ENCODE measurements around the gene ROPN1L.

Gene ROPN1L

DNA sequence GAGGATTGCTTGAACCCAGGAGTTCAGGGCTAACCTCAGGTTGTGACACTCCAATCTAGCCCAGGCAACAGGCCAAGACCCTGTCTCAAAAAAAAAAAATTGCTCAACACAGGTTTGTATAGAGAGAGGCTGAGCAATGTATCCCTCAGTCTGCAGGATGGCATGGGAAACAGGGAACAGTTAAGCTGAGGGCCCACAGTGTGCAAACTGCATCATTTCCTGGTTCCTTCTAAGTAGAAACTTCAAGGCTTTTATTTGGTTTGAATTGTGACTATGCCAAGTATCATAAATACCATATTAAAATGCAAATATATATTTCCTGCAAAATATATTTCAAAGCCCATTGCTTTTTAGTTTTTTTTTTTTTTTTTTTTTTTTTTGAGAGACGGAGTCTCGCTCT lies 13.7 kb upstream of the ROPN1L start:
- no peak for DNase-seq (ENCODE audit: low read depth)

DNA sequence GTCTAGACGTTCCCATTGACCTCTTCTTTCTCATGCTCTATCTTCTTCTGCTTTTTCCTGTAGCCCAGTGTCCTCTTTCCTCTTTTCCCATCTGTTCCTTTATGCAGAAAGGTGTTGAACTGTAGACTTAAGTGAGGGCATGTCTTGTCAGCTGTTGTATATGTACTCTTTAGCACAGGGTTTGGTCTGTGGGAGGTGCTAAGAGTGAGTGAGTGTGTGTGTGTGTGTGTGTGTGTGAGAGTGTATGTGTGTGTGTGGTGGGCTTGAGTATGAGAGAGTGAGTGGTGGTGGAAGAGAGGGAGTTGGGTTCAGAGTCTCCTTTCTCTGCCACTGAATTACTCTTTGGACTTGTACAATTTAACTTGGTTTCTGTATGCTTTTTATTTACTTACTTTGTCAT lies 10.3 kb upstream of the ROPN1L start:
- no peak for DNase-seq (ENCODE audit: low read depth)

DNA sequence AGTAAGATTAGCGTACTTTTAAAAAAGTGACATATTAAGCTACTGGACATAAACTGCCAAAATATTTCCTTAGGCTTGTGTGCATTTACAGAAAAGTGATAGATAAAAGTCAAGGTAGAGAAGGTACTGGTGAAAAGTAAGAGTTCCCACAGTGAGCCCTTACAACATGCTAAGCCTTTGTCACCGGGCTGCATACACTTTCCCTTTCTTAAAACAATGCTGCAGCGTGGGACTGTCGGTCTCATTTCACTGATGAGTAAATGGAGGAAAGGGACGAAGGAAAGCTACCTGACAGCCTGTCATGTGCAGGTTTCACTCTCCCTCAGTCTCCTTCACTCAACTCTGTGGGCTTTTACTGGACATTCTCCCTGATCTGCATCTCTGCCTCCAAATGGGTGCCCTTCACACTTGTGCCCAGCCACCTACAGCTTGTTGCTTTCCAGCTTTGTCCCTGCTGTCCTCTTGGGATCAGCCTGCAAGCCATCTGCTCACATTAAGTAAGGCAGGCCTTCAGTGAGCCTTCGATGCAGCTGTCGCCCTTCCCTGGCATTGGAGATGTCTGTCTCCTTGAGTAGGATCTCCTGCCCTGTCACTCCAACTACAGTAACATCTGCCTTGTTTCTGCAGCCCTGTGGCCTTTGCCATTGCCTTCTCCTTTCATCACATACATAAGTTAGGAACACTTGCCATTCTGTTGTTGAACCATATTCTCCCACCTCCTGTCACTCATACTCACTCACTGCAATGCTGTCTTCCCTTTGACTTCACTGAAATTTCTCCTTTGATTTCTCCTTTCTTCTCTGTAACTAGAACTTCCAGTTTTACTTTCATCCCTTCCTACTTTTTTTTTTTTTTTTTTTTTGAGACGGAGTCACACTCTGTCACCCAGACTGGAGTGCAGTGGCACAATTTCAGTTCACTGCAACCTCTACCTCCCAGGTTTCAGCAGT lies 9.3 kb upstream of the ROPN1L start:
- no peak for DNase-seq (ENCODE audit: low read depth)

DNA sequence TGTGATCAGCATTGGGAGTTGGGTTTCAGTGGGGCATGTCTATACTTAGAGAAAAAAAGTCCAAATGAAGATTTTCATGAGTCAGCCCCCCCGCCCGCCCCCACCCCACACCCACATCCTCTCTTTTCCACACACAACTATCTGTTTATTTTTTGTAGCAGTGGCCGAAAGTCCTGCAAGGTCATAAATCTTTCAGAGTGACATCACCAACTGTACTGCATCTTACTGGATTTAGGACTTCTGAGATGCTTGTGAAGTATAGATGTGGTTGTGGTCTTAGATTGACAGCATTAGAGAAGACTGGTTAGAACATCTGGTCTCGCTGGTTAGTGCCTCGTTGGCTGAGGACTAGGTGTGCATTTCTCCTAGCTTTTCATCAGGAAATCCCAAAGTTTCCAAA lies 7.3 kb upstream of the ROPN1L start:
- DNase-seq (ENCODE audit: low read depth) = no peak

DNA sequence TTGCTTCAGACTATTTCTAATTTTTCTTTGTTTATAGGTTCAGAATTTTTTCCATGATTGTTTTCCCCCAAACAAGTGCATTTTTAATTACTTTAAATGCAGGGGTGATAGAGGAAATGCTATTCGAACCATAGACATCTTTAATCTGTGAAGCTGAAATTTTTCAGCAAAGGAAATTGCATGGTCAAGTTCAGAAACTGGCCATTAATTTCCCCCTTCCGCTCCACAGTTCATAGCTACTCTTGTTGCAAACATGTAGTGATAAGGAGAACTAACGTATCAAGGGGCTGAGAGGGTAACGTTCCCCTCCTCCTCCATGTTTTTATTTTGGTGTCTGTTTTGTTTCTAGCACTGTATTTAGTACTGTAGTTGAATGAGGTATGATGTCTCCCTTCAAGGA lies 3.4 kb upstream of the ROPN1L start:
- DNase-seq (ENCODE audit: low read depth) = no peak

DNA sequence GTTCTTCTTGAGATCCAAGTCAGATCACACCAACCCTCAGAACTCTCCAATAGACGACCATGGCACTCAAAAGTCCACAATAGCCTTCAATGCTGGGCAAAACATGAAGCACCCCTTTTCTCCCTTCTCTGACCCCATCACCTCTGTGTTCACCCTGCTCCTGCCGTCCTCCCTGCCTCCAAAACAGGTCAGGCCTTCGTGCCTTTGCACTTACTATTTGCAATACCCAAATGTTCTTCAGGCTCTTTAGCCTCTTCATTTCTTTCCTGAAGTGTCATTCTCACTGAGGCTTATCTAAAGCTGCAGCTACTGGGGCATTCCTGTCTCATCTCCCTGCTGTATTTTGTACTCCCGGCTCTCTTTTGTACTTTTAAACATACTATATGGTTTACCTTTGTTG lies 2.0 kb upstream of the ROPN1L start:
- no peak for DNase-seq (ENCODE audit: low read depth)

DNA sequence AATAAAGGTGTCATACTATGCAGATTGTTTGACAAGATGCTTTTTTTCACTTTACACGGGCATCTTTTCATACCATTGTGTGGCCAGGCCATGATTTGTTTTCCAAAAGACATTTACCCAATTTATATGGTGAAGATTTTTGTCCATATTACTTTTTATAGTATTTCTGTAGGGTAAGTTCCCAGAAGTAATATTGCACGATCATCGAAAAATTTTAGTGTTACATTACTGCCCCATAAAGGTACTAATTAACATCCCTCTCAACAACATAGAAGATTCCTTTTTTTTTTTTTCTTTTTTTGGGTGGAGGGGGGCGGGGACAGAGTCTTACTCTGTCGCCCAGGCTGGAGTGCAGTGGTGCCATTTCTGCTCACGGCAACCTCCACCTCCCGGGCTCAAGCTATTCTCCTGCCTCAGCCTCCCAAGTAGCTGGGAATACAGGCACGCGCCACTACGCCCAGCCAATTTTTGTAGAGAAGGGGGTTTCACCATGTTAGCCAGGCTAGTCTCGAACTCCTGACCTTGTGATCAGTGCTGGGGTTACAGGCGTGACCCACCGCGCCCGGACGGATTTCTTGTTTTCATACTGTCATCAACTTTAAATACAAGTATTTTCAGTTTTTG lies 1.2 kb upstream of the ROPN1L start:
- no peak for DNase-seq (ENCODE audit: low read depth)

DNA sequence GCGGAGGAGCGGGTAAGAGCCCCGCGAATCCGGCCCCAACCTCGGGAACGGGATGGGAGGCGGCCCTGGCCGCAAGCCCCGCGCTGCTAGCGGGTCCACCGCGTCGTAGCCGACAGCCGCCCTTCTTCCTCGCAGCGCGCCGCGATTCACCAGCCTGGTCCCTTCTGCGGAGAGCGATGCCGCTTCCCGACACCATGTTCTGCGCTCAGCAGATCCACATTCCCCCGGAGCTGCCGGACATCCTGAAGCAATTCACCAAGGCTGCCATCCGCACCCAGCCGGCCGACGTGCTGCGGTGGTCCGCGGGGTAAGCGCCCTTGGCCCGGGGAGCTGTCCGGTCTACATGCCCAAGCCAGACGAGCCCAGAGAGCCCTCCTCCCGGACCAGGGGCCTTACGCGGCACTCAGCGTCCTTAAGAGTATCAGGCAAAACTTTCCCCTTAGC lies 335 bp downstream of the ROPN1L start:
- DNase-seq (ENCODE audit: low read depth) = no peak

DNA sequence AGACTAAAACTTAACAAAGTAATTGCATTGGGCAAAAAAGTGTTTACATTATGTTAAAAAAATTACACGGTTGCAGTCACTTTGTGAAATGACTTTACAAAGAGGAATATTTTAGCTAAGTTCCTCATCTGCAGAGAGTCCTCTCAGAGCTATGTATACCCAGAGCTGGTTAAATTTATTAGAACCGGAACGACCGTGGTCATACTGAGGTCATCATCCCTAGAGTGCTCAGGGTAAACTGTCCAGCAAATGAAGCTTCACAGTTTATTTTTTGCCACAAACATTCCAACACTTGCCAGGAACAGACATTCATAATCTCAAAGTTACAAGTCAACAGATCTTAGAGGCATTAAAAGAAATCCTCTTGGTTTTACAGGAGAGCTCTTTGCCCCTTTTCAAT lies 897 bp downstream of the ROPN1L start:
- no peak for DNase-seq (ENCODE audit: low read depth)

DNA sequence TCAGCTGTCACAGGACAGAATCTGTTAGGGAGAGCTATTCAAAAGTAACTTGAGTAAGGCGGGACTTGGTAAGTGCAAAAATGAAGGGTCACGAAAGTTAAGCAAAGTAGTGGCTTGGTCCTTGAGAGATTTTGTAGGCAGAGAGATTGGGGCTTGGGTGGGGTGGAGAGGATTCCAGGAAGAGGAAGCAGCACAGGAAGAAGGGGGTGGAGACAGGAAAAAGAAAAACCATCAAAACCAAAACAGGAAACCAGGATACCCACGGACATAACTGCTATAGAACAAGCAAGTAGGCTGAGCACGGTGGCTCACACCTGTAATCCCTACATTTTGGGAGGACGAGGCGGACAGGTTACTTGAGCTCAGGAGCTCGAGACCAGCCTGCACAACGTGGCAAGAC lies 3.7 kb downstream of the ROPN1L start:
- DNase-seq (ENCODE audit: low read depth) = no peak

DNA sequence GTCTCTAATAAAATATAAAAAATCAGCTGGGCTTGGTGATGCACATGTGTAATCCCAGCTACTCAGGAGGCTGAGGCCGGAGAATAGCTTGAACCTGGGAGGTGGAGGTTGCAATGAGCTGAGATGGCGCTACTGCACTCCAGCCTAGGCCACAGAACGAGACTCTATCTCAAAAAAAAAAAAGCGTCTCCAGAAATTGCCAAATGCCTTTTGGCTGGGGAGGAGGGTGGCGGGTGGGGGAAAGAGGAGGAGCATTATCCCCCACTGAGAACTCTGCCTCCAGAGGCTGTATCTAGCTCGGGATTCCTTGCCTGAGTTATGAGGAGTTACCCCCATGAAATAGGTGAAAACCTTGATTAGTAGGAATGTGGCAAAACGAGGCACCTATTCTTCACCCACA lies 4.8 kb downstream of the ROPN1L start:
- no peak for DNase-seq (ENCODE audit: low read depth)

DNA sequence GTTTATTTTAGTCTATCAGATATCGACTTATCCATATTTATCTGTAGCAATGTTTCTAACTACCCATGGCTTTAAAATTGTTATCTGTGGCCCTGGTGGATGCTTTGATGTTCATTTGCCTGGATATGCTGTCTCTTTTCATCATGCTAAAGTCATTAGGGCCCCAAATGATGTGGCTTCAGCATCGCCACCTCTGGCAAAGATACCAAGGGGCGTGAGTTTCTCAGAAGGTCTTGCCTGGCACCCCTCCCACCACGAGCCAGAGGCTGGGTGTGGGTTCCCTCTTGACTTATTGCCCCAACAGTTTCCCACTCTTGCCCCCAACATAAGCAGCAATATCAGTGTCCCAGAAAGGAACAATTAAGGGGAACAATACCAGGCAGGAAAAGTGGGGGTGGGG lies 5.4 kb downstream of the ROPN1L start:
- no peak for DNase-seq (ENCODE audit: low read depth)

DNA sequence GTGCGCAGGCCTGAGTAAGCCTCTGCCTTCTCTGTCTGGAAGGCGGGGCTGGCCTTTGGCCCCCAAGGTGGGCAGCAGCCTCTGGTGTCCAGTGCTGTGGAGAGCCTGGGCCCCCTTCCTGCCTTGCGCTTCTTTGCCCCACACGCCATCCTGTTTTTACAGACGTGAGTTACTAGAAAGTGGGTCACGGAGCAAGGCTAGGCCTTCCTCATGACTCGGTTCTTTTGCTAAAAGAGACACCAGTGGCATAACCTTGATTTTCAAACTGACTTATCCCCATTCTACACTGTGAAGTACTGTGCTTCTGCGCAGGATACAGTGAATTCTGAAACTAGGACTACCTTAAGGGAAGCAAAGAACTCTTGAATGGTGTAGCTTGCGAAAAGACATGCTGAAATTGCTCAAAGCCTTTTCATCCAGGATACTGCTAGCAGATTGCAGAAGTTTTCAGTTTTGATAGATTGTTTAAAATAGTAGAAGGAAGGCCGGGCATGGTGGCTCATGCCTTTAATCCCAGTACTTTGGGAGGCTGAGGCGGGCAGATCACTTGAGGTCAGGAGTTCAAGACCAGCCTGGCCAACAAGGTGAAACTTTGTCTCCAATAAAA lies 7.2 kb downstream of the ROPN1L start:
- DNase-seq (ENCODE audit: low read depth) = no peak

DNA sequence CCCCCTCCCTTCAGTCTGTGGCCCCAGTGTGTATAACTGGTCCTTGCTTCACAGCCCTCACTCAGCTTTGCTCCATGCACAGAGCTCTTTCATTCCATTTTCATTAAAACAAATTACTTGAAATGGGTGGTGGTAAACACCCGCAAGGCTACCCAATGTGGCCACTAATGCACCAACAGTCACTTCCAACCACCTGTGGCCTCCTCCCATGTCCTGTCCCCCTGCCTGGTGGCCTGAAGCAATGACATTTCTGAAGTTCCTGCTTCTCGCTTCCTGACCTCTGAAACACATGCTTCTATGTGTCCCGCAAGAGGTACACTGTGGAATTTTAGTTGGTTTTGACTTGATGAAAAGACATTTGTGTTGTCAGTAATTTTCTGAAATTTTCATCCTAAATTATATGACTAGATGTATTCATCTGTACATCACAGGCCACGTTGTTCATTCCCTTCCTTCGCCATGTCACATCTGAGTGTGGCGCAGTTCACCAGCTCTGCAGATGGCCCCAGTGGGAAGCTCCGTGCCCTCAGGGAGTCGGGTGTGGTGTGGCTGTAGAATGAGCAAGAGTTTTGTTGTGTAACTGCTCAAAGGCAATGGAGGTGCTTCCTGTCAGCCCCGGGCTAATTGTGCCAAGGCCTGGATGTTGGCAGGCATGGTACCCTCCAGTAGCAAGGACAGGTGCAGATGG lies 9.6 kb downstream of the ROPN1L start:
- DNase-seq (ENCODE audit: low read depth) = no peak

DNA sequence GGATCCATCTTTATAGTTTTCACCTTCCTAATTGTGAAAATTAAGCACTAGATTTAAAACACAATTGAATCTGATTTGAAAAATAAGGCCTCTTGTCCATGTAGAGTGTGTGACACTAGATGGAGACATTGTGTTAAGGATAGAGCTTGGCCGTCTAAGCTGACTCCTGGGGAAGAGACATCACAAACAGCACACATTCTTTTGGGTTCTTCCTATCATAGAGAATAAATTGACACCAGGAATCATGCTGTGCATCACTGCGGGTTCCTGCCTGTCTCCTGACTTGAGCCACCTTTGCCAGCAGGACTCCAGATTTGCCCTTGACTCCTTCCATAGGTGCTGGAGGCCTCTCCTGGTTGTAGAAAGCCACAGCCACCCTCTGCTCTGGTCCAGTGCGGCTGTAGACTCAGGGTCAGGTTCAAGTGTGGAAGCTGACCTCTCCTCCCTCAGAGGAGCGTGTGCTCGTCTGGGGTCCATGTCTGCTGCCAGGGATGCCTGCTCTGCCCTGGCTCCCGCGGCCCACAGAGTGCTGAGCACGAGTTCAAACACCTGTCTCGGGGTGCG lies 11.2 kb downstream of the ROPN1L start:
- DNase-seq (ENCODE audit: low read depth) = no peak

DNA sequence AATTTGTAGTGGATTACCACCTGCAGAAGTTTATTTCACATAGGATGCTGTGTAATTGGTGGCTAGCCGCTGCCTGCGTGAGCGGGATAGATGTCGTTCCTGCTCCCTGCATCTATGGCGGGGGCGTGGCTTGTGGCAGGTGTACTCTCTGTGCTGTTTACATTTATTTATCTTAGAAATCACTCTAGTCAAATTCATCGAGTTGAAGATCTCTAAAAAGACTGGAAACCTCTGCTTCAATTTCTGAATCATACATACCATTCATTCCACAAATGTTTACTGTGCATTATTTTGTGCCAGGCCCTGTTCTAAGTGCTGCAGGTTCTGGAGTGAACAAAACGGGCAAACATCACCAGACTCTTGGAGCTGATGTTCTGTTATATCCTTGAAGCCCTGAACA lies 11.9 kb downstream of the ROPN1L start:
- DNase-seq (ENCODE audit: low read depth) = no peak

DNA sequence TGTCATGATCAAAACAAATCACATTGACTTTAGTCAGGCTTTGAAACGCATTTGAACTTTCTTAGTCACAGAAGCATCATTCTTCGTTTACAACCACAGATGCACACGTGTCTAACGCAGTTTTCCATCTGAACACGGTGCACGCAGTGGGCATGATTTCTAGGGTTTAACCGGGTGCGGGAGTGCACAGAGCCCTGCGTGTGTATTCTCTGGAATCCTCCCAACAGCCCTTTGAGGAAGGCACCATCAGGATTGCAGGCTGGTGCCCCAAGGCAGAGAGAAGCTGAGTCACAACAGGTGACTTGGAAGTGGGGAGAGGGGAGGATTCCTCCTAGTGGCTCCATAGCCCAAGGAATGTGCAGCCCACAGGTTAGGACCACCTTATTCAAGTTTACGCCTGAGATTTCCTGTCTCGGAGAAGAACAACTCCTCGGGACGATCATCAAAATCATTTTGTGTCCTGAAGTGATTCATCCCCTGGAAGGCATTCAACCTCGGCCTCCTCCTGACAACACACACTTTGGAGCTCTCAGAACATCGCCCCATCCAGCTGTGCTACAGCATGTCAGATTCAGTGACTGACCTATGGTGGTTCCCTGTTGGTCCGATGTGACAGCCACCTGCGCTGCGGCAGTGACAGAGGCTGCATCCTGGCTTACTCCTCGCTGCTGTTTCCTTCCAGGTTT lies 13.1 kb downstream of the ROPN1L start:
- no peak for DNase-seq (ENCODE audit: low read depth)

DNA sequence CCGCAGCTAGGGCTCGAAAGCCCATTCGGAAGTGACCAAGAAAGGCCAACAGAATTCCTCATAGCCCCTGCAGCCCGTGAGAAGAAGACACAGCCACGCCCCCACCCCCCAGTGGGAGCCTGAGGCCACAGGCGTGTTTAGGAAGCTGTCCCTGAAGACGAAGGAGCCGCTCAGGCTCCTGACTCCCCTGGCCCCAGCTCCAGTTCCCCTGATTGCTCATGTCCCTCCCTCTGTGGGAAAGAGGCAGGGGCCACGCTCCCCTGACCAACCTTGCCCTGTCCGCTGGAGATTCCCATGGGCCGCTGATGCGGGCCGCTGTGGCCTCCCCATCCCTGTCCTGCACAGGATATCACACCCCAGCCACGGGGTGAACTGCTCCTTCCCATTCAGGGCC lies 13.6 kb downstream of the ROPN1L start:
- DNase-seq (ENCODE audit: low read depth) = no peak

DNA sequence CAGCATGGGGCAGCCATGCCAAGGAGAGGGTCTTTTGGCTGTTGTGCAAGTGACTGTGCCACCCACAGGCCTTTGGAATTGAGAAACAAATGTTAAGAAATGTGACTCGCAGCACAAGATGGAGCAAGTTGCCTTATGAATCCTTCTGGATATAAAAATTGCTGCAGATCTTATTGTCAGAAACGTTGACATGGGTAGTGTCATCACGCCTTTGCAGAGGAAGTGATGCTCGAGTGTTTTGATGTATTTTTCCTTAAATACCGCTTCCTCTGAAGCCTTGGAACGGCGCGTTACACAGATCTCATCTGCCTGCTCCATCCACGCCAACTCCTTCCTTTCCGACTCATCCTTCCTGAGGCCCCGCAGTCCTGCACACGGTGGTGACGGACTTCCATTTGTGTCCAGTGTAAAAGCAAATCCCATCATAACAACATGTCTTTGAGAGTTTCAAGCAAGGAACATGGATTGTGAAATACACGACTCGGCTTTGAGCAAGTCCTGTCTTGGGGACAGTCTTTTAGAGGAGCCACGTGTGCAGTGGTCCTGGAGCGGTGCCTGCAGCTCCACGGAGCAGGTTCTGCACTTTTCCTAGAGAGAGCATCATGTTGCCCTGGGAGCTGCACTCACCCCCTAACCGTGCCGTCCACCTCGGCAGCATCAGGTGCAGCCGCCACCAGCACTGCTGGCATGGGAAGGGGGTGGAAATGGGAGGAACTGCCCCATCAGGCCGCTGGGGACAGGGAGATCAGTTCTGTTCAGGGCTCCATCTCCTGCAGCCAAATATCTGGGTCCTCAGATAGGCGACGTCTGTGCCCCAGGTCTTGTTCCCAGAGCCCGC lies 15.1 kb downstream of the ROPN1L start:
- no peak for DNase-seq (ENCODE audit: low read depth)

DNA sequence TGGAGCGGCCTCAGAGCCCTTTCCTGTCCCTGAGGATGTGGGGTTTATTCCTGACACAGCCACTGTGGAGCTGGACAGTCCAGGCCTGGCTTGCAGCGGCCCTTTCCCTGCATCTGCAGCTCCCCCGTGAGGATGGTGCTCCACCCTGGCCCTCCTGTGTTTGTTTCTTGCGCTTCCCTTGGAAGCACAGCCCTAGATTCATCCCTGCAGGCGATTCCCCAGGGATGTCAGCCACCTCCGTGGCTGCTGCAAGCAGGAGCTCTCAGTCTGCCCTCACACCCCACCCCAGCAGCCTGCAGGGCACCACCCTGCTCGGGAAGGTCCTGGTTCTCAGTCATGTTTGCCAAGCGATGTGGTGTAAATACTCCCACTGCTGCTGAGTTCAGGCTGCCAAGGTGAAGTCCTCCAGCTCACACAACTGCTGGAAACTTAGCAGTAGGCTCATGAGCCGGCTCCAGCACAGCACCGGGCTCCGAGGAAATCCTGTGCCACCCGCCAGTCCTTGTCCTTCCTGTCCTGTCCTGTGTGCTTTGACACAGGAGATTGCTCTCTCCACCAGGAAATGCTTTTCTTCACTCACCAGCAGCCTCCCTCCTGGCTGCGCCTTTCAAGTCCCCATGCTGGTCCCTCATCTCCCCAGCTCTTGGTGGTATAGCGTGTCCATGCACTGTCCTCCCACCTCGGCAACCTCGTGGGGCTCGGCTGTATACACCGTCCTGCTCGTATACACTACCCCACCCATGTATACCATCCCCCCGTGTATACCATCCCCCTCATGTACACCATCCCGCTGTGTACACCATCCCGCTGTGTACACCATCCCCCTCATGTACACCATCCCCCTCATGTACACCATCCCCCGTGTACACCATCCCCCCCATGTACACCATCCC lies 16.2 kb downstream of the ROPN1L start:
- DNase-seq (ENCODE audit: low read depth) = no peak
